AG10803 (cell line): ENCODE measurements around the gene VAC14.

Experiments used
- DNase-seq: peaks from one replicate; pipeline ENCODE4 v3.0.0; 2010; ENCODE audit warnings: low read depth
- H3K4me3 ChIP-seq: 2 replicates; pipeline ENCODE4 v1.5.1; 2011; ENCODE audit warnings: mild to moderate bottlenecking, low read length, control low read depth
- CTCF ChIP-seq: conservative IDR thresholded peaks from 2 replicates; pipeline ENCODE4 v1.5.1; 2011; ENCODE audit warnings: mild to moderate bottlenecking, low read length, control low read depth, inconsistent platforms

Gene VAC14

GRCh38 chr16:70642633-70643032 lies 158.3 kb downstream of the VAC14 start:
- no peak overlapping the region for H3K4me3 ChIP-seq
- TF ChIP-seq CTCF, result no peak
- DNase-seq, result no peak

GRCh38 chr16:70638814-70639792 lies 161.9 kb downstream of the VAC14 start:
- H3K4me3 ChIP-seq, result no peak overlapping the region
- no peak for TF ChIP-seq CTCF
- peak; percentile 58 for DNase-seq
